Measurements from ENCODE around the gene TMEM243. TPM values are rescaled to one million over a fixed set of nuclear protein-coding genes. Genes with fewer than 3 reads are reported as not detected.

TMEM243 gene
- total and polyA plus RNA-seq, 2 donors (not counting 1 experiment from before 2014, with no cell fraction given) = 25.6 to 42.8 TPM

GRCh38 chr7:87156709-87157108 is 62.8 kb downstream of the TMEM243 start:
- peak overlapping the region in 3 of 4 experiments; percentile 1 to 99 (median 77) for H3K4me3 ChIP-seq (replicated peaks in 1 of 4; ENCODE audit: control extremely low read depth in 1 of 4, insufficient read depth in 1 of 4, low read depth in 3 of 4, low read length in 4 of 4)
- H3K9ac ChIP-seq (ENCODE audit: insufficient read depth, low read length) = no peak overlapping the region
- H3K9me3 ChIP-seq (ENCODE audit: control insufficient read depth, insufficient read depth, low read depth, low read length) = no peaks in the 10 kb centered on the region

DNA sequence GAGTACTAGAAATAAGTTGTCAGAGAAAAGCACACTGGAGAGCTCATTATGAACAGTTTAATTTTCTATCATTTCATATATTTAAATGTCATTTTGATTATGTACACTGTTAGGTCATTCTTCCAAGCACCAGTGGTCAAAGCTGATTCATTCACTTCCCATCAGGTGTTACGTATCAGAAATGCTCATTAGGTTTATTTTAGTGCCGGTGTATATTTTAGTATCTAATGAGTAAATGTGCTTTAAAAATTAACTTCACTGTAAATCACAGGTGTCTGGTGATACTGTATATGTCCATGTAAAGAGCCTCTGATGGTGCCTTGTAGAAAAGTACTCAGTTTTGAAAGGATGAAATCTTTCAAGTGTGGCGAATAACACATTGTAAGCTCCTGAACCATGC is 63.7 kb downstream of the TMEM243 start:
- H2AFZ ChIP-seq (ENCODE audit: low read length) = no peak overlapping the region
- H3K4me1 ChIP-seq (ENCODE audit: control insufficient read depth, extremely low read depth, insufficient read depth, low read length) = peaks cover 8% of the 10 kb centered on the region
- peak overlapping the region; percentile 30 to 99 (median 86) for H3K4me3 ChIP-seq (replicated peaks in 1 of 4; ENCODE audit: control extremely low read depth in 1 of 4, insufficient read depth in 1 of 4, low read depth in 3 of 4, low read length in 4 of 4)
- H3K9me3 ChIP-seq (ENCODE audit: control insufficient read depth, insufficient read depth, low read depth, low read length) = no peaks in the 10 kb centered on the region
- H3K4me2 ChIP-seq (ENCODE audit: extremely low read depth, insufficient read depth, low read length) = peak overlapping the region; percentile 96
- H3K27me3 ChIP-seq (ENCODE audit: control insufficient read depth, insufficient read depth, low read length) = no peaks in the 10 kb centered on the region
- no peak for TF ChIP-seq EZH2 (IDR thresholded peaks at IDR 0.05; ENCODE audit: low read length, missing control alignments)
- TF ChIP-seq, protein P1, sequence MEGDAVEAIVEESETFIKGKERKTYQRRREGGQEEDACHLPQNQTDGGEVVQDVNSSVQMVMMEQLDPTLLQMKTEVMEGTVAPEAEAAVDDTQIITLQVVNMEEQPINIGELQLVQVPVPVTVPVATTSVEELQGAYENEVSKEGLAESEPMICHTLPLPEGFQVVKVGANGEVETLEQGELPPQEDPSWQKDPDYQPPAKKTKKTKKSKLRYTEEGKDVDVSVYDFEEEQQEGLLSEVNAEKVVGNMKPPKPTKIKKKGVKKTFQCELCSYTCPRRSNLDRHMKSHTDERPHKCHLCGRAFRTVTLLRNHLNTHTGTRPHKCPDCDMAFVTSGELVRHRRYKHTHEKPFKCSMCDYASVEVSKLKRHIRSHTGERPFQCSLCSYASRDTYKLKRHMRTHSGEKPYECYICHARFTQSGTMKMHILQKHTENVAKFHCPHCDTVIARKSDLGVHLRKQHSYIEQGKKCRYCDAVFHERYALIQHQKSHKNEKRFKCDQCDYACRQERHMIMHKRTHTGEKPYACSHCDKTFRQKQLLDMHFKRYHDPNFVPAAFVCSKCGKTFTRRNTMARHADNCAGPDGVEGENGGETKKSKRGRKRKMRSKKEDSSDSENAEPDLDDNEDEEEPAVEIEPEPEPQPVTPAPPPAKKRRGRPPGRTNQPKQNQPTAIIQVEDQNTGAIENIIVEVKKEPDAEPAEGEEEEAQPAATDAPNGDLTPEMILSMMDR (conservative IDR thresholded peaks at IDR 0.05 in 1 of 2, IDR thresholded peaks at IDR 0.05 in 1 of 2; ENCODE audit: low read depth in 1 of 2, low read length in 2 of 2) = no peak
- H3K79me2 ChIP-seq (ENCODE audit: control insufficient read depth, insufficient read depth, low read length) = peaks cover 78% of the 10 kb centered on the region
- no peak overlapping the region for H3K9ac ChIP-seq (ENCODE audit: insufficient read depth, low read length)
- no peaks in the 10 kb centered on the region for H3K36me3 ChIP-seq (ENCODE audit: control insufficient read depth, insufficient read depth, low read length)
- H3K27ac ChIP-seq (ENCODE audit: insufficient read depth, low read length) = no peak overlapping the region
- no peaks in the 10 kb centered on the region for H4K20me1 ChIP-seq (ENCODE audit: control insufficient read depth, extremely low read depth, insufficient read depth, low read length)
- peak in 1 of 2 donors; percentile 23 for DNase-seq (ENCODE audit: low read depth in 2 of 2)

More at GRCh38 chr7:87156709-87157108, 62.8 kb downstream of the TMEM243 start:
- H2AFZ ChIP-seq (ENCODE audit: low read length) = no peak overlapping the region
- no peaks in the 10 kb centered on the region for H3K36me3 ChIP-seq (ENCODE audit: control insufficient read depth, insufficient read depth, low read length)
- peak overlapping the region; percentile 31 for H3K27ac ChIP-seq (ENCODE audit: insufficient read depth, low read length)
- TF ChIP-seq EZH2 (IDR thresholded peaks at IDR 0.05; ENCODE audit: low read length, missing control alignments) = no peak
- TF ChIP-seq, protein P1 (conservative IDR thresholded peaks at IDR 0.05 in 1 of 2, IDR thresholded peaks at IDR 0.05 in 1 of 2; ENCODE audit: low read depth in 1 of 2, low read length in 2 of 2) = no peak
- peak; percentile 13 to 53 for DNase-seq (ENCODE audit: low read depth in 2 of 2)
- no peaks in the 10 kb centered on the region for H3K27me3 ChIP-seq (ENCODE audit: control insufficient read depth, insufficient read depth, low read length)
- peak overlapping the region; percentile 96 for H3K4me2 ChIP-seq (ENCODE audit: extremely low read depth, insufficient read depth, low read length)
- peaks cover 85% of the 10 kb centered on the region for H3K79me2 ChIP-seq (ENCODE audit: control insufficient read depth, insufficient read depth, low read length)
- H3K4me1 ChIP-seq (ENCODE audit: control insufficient read depth, extremely low read depth, insufficient read depth, low read length) = peaks cover 6% of the 10 kb centered on the region
- H4K20me1 ChIP-seq (ENCODE audit: control insufficient read depth, extremely low read depth, insufficient read depth, low read length) = no peaks in the 10 kb centered on the region

GRCh38 chr7:87154569-87154968 is 65.0 kb downstream of the TMEM243 start:
- peaks cover 8% of the 10 kb centered on the region for H3K4me1 ChIP-seq (ENCODE audit: control insufficient read depth, extremely low read depth, insufficient read depth, low read length)
- H3K9ac ChIP-seq (ENCODE audit: insufficient read depth, low read length) = peak overlapping the region; percentile 40
- H3K79me2 ChIP-seq (ENCODE audit: control insufficient read depth, insufficient read depth, low read length) = peaks cover 66% of the 10 kb centered on the region
- H3K4me3 ChIP-seq (replicated peaks in 1 of 4; ENCODE audit: control extremely low read depth in 1 of 4, insufficient read depth in 1 of 4, low read depth in 3 of 4, low read length in 4 of 4) = peak overlapping the region; percentile 77 to 99 (median 92)
- H3K9me3 ChIP-seq (ENCODE audit: control insufficient read depth, insufficient read depth, low read depth, low read length) = no peaks in the 10 kb centered on the region
- H3K4me2 ChIP-seq (ENCODE audit: extremely low read depth, insufficient read depth, low read length) = peak overlapping the region; percentile 96
- H3K36me3 ChIP-seq (ENCODE audit: control insufficient read depth, insufficient read depth, low read length) = no peaks in the 10 kb centered on the region
- no peak for TF ChIP-seq EZH2 (IDR thresholded peaks at IDR 0.05; ENCODE audit: low read length, missing control alignments)
- TF ChIP-seq, protein P1 (conservative IDR thresholded peaks at IDR 0.05 in 1 of 2, IDR thresholded peaks at IDR 0.05 in 1 of 2; ENCODE audit: low read depth in 1 of 2, low read length in 2 of 2) = no peak
- H3K27me3 ChIP-seq (ENCODE audit: control insufficient read depth, insufficient read depth, low read length) = no peaks in the 10 kb centered on the region
- peak overlapping the region; percentile 96 for H3K27ac ChIP-seq (ENCODE audit: insufficient read depth, low read length)
- DNase-seq (ENCODE audit: low read depth in 2 of 2) = no peak
- no peak overlapping the region for H2AFZ ChIP-seq (ENCODE audit: low read length)
- H4K20me1 ChIP-seq (ENCODE audit: control insufficient read depth, extremely low read depth, insufficient read depth, low read length) = no peaks in the 10 kb centered on the region
